DND-41 (cell line): ENCODE data around the gene FAM168A.

ENCODE experiments used
- ATAC-seq: fragments of 200-7000 bp; cut with Tn5 transposase; 3 replicates; pipeline ENCODE4 v1.9.1; 2021; ENCODE audit warnings: low read depth; ENCODE audit not compliant: insufficient read depth
- DNase-seq: peaks from one replicate; pipeline ENCODE4 v3.0.0-alpha.2; 2020
- H2AFZ ChIP-seq: 2 replicates; pipeline ENCODE4 v1.6.0; 2012; ENCODE audit warnings: low read depth, low read length
- H3K27ac ChIP-seq: 2 replicates; pipeline ENCODE4 v1.5.1; 2012; ENCODE audit warnings: low read length, inconsistent platforms
- H3K27me3 ChIP-seq: fragments of 200-600 bp; sonication (generic); 2 replicates; pipeline ENCODE4 v1.6.0; 2012; ENCODE audit warnings: low read length, mild to moderate bottlenecking, inconsistent platforms; ENCODE audit not compliant: insufficient read depth, poor library complexity
- H3K36me3 ChIP-seq: 2 replicates; pipeline ENCODE4 v1.5.1; 2012; ENCODE audit warnings: low read length, inconsistent platforms; ENCODE audit not compliant: insufficient read depth
- H3K4me1 ChIP-seq: 2 replicates; pipeline ENCODE4 v1.5.1; 2012; ENCODE audit warnings: mild to moderate bottlenecking, low read length; ENCODE audit not compliant: insufficient read depth
- H3K4me2 ChIP-seq: 2 replicates; pipeline ENCODE4 v1.6.0; 2012; ENCODE audit warnings: mild to moderate bottlenecking, moderate library complexity, low read length, inconsistent platforms; ENCODE audit not compliant: insufficient read depth
- H3K4me3 ChIP-seq, 2 experiments: fragments of 200-600 bp in 1 of 2; shearing (Covaris generic) in 1 of 2; 2 replicates each; pipeline ENCODE4 v1.5.1; 2012 to 2016; ENCODE audit warnings: inconsistent platforms in 2 of 2, low read length in 2 of 2, mild to moderate bottlenecking in 2 of 2, low read depth in 1 of 2, moderate library complexity in 1 of 2
- H3K79me2 ChIP-seq: 2 replicates; pipeline ENCODE4 v1.6.0; 2012; ENCODE audit warnings: low read length, inconsistent platforms; ENCODE audit not compliant: insufficient read depth
- H3K9ac ChIP-seq: 2 replicates; pipeline ENCODE4 v1.6.0; 2012; ENCODE audit warnings: low read depth, mild to moderate bottlenecking, inconsistent platforms, low read length, moderate library complexity
- H3K9me3 ChIP-seq: 2 replicates; pipeline ENCODE4 v1.5.1; 2012; ENCODE audit warnings: low read length, moderate library complexity, mild to moderate bottlenecking, inconsistent platforms; ENCODE audit not compliant: insufficient read depth, severe bottlenecking
- H4K20me1 ChIP-seq: 2 replicates; pipeline ENCODE4 v1.6.0; 2012; ENCODE audit warnings: low read length; ENCODE audit not compliant: insufficient read depth
- CTCF ChIP-seq: IDR thresholded peaks from 2 replicates; pipeline ENCODE4 v1.5.1; 2012; ENCODE audit warnings: borderline replicate concordance, low read length, moderate library complexity, mild to moderate bottlenecking; ENCODE audit not compliant: poor library complexity, severe bottlenecking; ENCODE audit errors: extremely low read depth
- EZH2 ChIP-seq: IDR thresholded peaks from 3 replicates; pipeline ENCODE4 v1.6.1; 2012; ENCODE audit warnings: borderline replicate concordance, low read depth, mild to moderate bottlenecking, moderate library complexity, low read length, inconsistent platforms; ENCODE audit not compliant: severe bottlenecking

Gene FAM168A

GRCh38 chr11:73428227-73428626 is 169.7 kb downstream of the FAM168A start:
- H3K79me2 ChIP-seq = no peaks in the 10 kb centered on the region
- DNase-seq = no peak
- H3K9ac ChIP-seq = no peak overlapping the region
- H3K36me3 ChIP-seq = peaks cover 9% of the 10 kb centered on the region; the same call in 1 of the 2 replicates
- H3K4me3 ChIP-seq = no peak overlapping the region
- H3K4me1 ChIP-seq = no peaks in the 10 kb centered on the region
- H3K27me3 ChIP-seq = no peaks in the 10 kb centered on the region
- no peaks in the 10 kb centered on the region for H4K20me1 ChIP-seq
- ATAC-seq = no peak
- no peak overlapping the region for H3K27ac ChIP-seq
- TF ChIP-seq CTCF = no peak
- no peak for TF ChIP-seq EZH2
- no peaks in the 10 kb centered on the region for H3K9me3 ChIP-seq
- H2AFZ ChIP-seq = no peak overlapping the region
- no peak overlapping the region for H3K4me2 ChIP-seq

GRCh38 chr11:73426219-73426850 is 171.6 kb downstream of the FAM168A start:
- Histone ChIP-seq H3K27me3 (no peaks in the 10 kb centered on the region), H4K20me1 (no peaks in the 10 kb centered on the region), H3K4me2 (no peak overlapping the region), H3K9me3 (no peaks in the 10 kb centered on the region), H2AFZ (no peak overlapping the region), H3K79me2 (no peaks in the 10 kb centered on the region), H3K4me3 (no peak overlapping the region), H3K4me1 (no peaks in the 10 kb centered on the region), H3K9ac (no peak overlapping the region), H3K27ac (no peak overlapping the region), H3K36me3 (peaks cover 9% of the 10 kb centered on the region; the same call in 1 of the 2 replicates)
- ATAC-seq (no peak), DNase-seq (no peak)
- TF ChIP-seq CTCF (no peak), EZH2 (no peak)

- Histone ChIP-seq H3K36me3 (peaks cover 4% of the 10 kb centered on the region; the same call in 1 of the 2 replicates), H3K27ac (no peak overlapping the region), H3K4me3 (no peak overlapping the region), H4K20me1 (no peaks in the 10 kb centered on the region), H3K4me1 (no peaks in the 10 kb centered on the region), H3K4me2 (no peak overlapping the region), H3K9me3 (no peaks in the 10 kb centered on the region), H2AFZ (no peak overlapping the region), H3K79me2 (no peaks in the 10 kb centered on the region), H3K27me3 (no peaks in the 10 kb centered on the region), H3K9ac (no peak overlapping the region)
- no peak for TF ChIP-seq CTCF
- no peak for TF ChIP-seq EZH2
- DNase-seq (no peak), ATAC-seq (no peak)
Measured at GRCh38 chr11:73425108-73425507, 172.8 kb downstream of the FAM168A start.
